Prostate gland (tissue), 1 donor: ENCODE data around the gene C1orf159.

Source experiments
- POLR2A ChIP-seq: fragments of 450-650 bp; IDR thresholded peaks from one replicate; pipeline ENCODE4 v1.6.1; 2016; ENCODE audit warnings: antibody characterized with exemption, mild to moderate bottlenecking
- POLR2AphosphoS5 ChIP-seq: sonication (generic); formaldehyde crosslinking; IDR thresholded peaks from one replicate; pipeline ENCODE4 v1.6.1; 2017; ENCODE audit warnings: antibody characterized with exemption

- TF ChIP-seq POLR2A (no peak), POLR2AphosphoS5 (no peak)
Observed at GRCh38 chr1:1120096-1120495, 4.2 kb upstream of the C1orf159 start.
